MM.1S (cell line): ENCODE data around the gene POU5F2.

Experiments used
- EZH2 ChIP-seq: fragments of 300-600 bp; sonication (generic); optimal IDR thresholded peaks from 2 replicates; pipeline ENCODE3; 2017; ENCODE audit warnings: low read depth, mild to moderate bottlenecking, antibody characterized with exemption, low read length, mixed read lengths
- EZH2phosphoT487 ChIP-seq: fragments of 300-600 bp; sonication (generic); IDR thresholded peaks from 2 replicates; pipeline ENCODE4 v1.6.1; 2018; ENCODE audit warnings: antibody characterized with exemption, low read length
- TF ChIP-seq, protein P1 (sequence below): fragments of 300-600 bp; sonication (generic); IDR thresholded peaks from 2 replicates; pipeline ENCODE4 v1.5.1; 2016; ENCODE audit warnings: antibody characterized with exemption, low read length, mixed read lengths

DNA sequence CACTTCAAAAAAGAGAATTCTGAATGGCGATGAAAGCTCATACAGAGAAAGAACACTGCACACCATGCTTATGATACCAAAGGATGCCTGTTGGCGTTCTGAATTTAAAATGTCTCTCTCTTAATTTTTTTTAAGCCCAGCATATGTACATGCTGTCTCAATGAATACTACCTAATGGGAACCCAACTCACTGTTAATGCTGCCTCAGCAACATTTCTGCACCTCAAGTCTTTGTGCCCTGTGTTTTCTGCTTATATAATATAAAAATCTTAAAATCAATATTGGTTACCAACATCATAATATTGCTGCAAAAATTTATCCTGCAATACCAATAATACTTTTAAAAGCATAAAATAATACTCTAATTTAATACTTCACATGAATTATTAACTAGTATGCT lies 44.1 kb upstream of the POU5F2 start:
- TF ChIP-seq, protein P1, sequence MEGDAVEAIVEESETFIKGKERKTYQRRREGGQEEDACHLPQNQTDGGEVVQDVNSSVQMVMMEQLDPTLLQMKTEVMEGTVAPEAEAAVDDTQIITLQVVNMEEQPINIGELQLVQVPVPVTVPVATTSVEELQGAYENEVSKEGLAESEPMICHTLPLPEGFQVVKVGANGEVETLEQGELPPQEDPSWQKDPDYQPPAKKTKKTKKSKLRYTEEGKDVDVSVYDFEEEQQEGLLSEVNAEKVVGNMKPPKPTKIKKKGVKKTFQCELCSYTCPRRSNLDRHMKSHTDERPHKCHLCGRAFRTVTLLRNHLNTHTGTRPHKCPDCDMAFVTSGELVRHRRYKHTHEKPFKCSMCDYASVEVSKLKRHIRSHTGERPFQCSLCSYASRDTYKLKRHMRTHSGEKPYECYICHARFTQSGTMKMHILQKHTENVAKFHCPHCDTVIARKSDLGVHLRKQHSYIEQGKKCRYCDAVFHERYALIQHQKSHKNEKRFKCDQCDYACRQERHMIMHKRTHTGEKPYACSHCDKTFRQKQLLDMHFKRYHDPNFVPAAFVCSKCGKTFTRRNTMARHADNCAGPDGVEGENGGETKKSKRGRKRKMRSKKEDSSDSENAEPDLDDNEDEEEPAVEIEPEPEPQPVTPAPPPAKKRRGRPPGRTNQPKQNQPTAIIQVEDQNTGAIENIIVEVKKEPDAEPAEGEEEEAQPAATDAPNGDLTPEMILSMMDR, result no peak
- no peak for TF ChIP-seq EZH2
- TF ChIP-seq EZH2phosphoT487, result no peak
